NCI-H1436 treated with DMSO at 0.1 percent for 48 hours (cell line): ENCODE results near the gene ECHDC1.

Experiments
- DNase-seq: peaks from one replicate; lab custom pipeline; 2025; lab: John Stamatoyannopoulos, UW

ECHDC1 gene

DNA sequence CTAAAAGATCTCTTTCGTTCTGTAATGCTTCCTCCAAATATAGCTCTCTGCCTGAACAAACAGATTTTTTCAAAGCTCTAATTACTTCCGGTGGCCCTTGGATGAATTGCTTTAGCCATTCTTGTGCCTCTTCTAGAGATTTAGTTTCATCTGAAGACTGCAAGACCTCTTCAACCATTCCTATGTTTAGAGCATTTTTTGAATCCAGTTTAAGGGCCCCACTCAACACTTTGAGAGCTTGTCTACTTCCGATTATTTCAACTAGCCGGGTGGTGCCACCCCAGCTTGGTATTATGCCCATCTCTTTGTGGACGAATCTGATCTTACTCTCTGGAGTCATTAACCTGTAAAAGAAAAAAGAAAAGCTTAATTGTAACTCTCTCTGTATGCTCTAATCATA is 53.5 kb downstream of the ECHDC1 start:
- DNase-seq: no peak

DNA sequence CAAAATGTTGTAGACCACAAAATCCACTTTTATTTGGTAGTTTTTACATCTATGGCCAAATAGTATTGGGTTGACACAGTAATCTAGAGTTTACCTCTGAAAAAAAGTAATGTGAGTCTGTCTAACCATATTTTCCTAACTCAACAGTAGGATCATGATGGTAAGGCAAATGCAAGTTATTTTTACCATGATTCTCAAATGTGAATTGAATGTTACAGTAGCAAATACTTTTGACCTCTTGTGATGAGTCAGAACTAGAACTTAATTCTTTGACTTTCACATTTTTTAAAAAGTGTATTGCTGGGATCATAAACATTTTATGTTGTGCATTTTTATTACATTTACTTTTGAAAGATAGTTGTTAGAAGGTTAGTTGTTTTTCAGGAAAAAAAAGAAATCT is 54.7 kb downstream of the ECHDC1 start:
- no peak for DNase-seq

- no peak for DNase-seq
Measured at GRCh38 chr6:127282184-127282583, 61.2 kb downstream of the ECHDC1 start.

DNA sequence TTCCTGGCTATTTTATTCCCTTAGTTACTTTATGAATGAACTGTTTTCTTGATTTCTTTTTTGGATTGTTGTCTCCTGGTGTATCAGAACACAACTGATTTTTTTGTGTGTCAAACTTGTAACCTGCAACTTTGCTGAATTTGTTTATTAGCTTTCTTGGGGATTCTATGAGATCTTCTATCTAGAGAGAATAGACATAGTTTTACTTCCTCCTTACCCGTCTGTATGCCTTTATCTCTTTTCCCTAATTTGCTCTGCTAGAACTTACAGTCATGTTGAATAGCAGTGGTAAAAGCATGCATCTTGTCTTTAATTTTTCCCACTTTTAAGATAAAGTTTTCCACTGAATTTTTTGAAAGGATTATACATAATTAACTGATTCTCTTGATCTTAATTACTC is 63.6 kb downstream of the ECHDC1 start:
- DNase-seq: no peak

GRCh38 chr6:127277878-127278843 is 65.2 kb downstream of the ECHDC1 start:
- DNase-seq: no peak

DNA sequence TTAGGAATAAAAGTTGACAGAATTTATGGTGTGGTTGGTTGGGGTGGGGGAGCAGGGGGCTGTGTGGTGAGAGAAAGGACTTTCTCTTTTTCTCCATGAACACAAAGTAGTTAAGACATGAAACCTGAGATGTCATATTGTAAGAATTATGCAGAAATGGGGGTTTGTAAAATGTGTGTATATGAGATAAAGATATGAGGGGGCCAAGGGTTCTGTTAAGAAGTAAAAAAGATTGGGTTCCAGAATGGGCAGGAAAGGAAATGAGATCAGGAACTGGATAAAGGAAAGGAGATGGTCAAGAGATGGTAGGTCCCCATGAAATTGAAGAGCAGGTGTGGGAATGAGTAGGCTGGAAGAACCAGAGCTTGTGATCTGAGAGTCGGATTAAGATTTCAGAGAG is 67.1 kb downstream of the ECHDC1 start:
- no peak for DNase-seq

- no peak for DNase-seq
Measured at GRCh38 chr6:127273499-127273898, 69.9 kb downstream of the ECHDC1 start.

GRCh38 chr6:127272576-127272975 is 70.8 kb downstream of the ECHDC1 start:
- DNase-seq: no peak

- no peak for DNase-seq
Measured at GRCh38 chr6:127267646-127268625, 75.5 kb downstream of the ECHDC1 start.

GRCh38 chr6:127266892-127267645 is 76.3 kb downstream of the ECHDC1 start:
- DNase-seq: no peak

DNA sequence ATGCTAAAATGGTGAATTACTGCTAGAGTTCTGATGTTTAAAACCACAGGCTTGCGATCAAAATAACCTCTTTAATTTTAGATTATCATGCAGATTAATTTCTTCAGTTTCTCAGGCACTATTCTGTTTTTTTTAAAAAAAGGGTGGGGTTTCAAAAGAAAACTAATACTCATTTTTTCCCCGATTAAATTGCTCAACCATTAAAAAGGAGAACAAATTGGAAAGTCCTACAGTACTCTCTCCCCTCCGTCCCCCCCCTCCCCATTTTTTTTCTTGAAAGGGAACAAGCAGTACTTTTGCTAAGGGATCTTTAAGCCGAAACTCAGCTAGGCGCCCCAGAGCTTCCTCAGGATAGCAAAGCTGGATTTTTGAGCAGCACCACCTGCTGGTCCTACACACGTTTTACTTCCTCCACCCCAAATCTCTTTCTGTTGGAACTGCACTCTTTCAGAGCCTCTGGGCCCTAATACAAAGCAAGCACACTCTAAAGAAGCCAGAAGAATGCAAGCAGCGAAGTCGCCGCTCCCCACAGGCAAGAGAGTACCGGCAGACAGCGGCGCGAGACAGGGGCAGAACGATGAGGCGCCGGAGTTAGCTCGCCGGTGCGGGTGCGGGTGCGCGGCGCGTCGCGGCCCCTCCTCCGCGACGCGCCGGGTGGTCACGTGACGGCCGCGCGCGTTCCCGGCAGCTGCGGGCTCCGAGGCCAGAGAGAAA is 77.1 kb downstream of the ECHDC1 start, which contains the start of gene RNF146:
TSS of gene RNF146 (plus strand) at position 687 of the 714 bp plus-strand sequence. CDS start 13,475 bp downstream, outside the sequence.
- peak; percentile 39 for DNase-seq

DNA sequence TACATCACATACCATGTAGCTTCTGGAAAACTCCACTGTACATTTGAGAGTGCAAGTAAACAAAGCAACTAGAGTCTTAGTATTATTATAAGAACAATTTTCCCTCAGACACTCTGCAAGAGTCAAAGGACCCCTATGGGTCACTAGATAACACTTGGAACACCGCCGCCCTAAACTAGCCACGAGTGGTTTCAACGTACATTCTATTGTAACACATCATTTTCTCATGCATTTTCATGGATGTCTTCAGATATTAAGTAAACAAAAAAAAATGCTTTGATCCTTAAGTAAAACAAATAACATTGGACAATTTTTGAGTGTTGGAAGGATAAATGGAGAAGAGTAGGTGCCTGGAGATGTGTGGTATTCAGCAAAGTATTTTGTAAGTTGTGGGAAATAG is 79.9 kb downstream of the ECHDC1 start:
- no peak for DNase-seq

DNA sequence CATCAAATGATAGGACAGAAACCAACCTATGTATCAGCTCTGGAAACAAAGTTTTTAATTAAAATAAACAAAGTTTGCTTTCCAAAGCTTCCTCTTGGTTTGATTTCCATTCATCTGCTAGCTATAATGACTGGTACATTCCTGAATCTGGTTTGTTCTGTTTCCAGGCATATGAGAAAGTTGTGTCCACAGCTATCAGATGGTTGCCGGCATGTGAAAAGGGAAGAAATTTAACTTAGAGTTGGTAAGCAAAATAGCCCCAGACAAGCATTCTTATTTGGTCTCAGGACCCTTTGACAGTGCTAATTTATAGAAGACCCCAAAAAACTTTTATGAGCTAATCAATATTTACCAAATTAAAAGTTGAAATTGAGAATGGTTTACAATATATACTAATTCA is 80.5 kb downstream of the ECHDC1 start:
- DNase-seq: no peak

DNA sequence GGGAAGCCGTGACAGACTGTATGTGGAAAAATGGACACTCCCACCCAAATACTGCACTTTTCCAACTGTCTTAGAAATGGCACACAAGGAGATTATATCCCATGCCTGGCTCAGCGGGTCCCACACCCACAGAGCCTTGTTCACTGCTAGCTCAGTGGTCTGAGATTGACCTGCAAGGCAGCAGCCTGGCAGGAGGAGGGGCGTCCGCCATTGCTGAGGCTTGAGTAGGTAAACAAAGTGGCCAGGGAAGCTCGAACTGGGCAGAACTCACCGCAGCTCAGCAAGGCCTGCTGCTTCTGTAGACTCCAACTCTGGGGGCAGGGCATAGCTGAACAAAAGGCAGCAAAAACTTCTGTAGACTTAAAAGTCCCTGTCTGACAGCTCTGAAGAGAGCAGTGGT is 88.1 kb downstream of the ECHDC1 start:
- no peak for DNase-seq

DNA sequence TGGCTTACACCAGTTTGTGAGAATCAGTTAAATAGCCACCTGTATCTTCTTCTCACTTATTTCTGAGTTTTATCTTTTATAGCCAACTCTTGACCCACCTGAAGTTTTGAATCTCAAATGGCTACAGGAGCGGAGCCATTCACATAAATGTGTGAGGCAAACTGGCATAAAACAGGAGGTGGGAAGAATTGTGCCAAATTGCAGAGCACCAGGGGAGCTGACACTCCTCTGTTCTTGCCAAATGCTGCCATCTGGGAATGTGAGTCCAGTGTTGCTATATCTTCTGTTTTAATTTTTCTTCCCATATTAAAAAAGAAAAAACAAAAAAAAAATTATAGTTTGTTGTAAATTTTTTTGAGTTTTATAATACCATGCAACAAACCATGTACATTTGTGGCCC is 93.8 kb downstream of the ECHDC1 start:
- DNase-seq: no peak

DNA sequence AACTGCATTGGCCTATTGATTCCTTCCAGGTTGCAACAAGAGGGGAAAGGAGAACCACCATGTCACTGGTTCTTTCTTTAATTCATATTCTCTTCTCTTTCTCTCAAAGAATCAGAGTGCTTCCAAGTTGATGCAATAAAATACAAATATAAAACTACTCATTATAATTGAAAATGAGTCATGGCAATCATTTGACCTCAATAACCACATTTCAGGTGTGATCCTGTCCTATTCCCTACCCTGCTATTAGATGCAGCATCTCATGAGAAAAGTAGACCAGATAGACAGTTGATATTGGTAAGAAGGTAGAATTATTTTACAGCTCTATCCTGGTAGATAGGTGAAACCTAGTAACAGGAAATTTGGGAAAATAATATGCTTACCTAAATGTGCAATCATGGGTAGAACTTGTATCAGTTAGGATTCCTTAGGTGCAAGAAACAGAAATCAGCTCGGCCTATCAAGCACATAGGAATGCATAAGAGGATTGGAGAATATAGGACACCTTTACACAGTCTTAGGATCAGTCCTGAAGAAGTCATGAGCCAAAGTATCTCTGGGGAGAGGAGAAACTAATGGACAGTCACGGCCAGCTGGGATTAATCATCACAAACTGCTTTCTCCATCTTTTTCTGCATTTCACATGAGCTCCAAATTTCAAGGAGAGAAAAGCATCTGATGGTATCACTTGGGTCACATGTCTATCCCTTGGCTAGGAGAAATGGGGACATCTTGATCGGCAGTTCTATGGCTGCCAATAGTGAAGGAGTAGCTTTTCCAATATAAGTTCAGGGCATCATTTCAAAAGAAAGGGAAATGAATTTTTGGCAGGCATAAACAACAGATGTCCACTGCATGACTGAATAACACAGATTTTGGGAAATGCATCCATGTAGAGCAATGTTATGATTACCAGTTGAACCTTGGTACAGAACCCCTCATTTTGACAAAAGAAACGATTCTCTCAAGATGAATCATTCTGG is 96.0 kb downstream of the ECHDC1 start:
- no peak for DNase-seq

DNA sequence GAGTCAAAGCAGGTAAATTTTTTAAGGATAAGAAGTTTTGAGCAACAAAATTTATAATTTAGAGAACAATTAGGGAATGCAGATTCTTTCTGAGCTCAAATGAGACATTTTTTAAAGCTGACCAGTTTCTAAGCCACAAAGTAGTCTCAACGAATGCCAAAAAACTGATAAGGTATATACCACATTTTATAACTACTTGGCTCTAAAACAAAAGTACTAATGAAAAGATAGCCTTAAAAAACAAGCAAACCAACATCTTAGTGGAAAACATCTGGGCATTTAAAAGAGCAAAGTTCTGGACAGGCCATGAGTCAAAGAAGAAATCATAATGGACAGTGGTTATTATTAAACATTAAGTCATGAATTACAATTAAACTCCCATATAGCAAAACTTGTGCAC is 99.9 kb downstream of the ECHDC1 start:
- DNase-seq: no peak
